ENCODE data around the gene CD52.
A peak's percentile ranks its signal among the peaks of the same experiment; 100 is the strongest.

Gene CD52

GRCh38 chr1:26281091-26281958 is 36.4 kb upstream of the CD52 start:
- Histone ChIP-seq H3K14ac (ENCODE audit: low read length) (no peak overlapping the region), H4K12ac (ENCODE audit: low read depth, low read length) (no peak overlapping the region), H4K91ac (ENCODE audit: low read depth, low read length) (no peak overlapping the region), H3K9ac (ENCODE audit: low read length) (peak overlapping the region; percentile 19), H3K9me3 (ENCODE audit: insufficient read depth, low read depth, low read length) (peaks cover 4% of the 10 kb centered on the region), H3K79me1 (ENCODE audit: low read length) (peaks cover 5% of the 10 kb centered on the region), H2BK120ac (ENCODE audit: insufficient read depth, low read length, poor library complexity) (no peak overlapping the region), H3K27me3 (ENCODE audit: insufficient read depth, low read length) (no peaks in the 10 kb centered on the region), H2AK5ac (ENCODE audit: low read length) (no peak overlapping the region), H3K23ac (ENCODE audit: low read length) (no peak overlapping the region), H4K8ac (ENCODE audit: low read depth, low read length) (no peak overlapping the region), H3K79me2 (ENCODE audit: control insufficient read depth, insufficient read depth, low read length, poor library complexity) (peaks cover 4% of the 10 kb centered on the region), H3K18ac (ENCODE audit: low read length) (peak overlapping the region; percentile 15), H3K27ac (ENCODE audit: low read depth, low read length) (no peak overlapping the region), H3K4ac (ENCODE audit: low read depth, low read length) (no peak overlapping the region), H3K36me3 (ENCODE audit: control insufficient read depth in 1 of 2, insufficient read depth in 2 of 2, low read length in 2 of 2) (peaks cover 34 to 35% of the 10 kb centered on the region in 2 experiments), H2BK12ac (ENCODE audit: low read length) (no peak overlapping the region), H2AFZ (ENCODE audit: insufficient read depth, low read length, poor library complexity) (no peak overlapping the region), H2BK5ac (ENCODE audit: low read depth, low read length, poor library complexity) (no peak overlapping the region), H3K4me3 (ENCODE audit: low read depth, low read length) (peak overlapping the region; percentile 14), H3K4me2 (ENCODE audit: low read length) (peak overlapping the region; percentile 10), H3K4me1 (ENCODE audit: control insufficient read depth in 1 of 2, insufficient read depth in 2 of 2, low read length in 2 of 2) (peaks cover 17 to 36% of the 10 kb centered on the region in 2 experiments)
- WGBS (ENCODE audit: extremely low coverage, insufficient coverage, insufficient read length), result no CpG with 5 or more reads among the region's 5 CpGs
- peak in 1 of 2 donors; percentile 51 for DNase-seq

- no peak overlapping the region for H3K23ac ChIP-seq (ENCODE audit: low read length)
- H2AFZ ChIP-seq (ENCODE audit: insufficient read depth, low read length, poor library complexity), result no peak overlapping the region
- H3K4me3 ChIP-seq (ENCODE audit: low read depth, low read length), result peak overlapping the region; percentile 14
- no peak overlapping the region for H3K27ac ChIP-seq (ENCODE audit: low read depth, low read length)
- H4K12ac ChIP-seq (ENCODE audit: low read depth, low read length), result no peak overlapping the region
- peaks cover 4% of the 10 kb centered on the region for H3K9me3 ChIP-seq (ENCODE audit: insufficient read depth, low read depth, low read length)
- peak overlapping the region; percentile 10 for H3K4me2 ChIP-seq (ENCODE audit: low read length)
- no peak overlapping the region for H2AK5ac ChIP-seq (ENCODE audit: low read length)
- no peak overlapping the region for H3K18ac ChIP-seq (ENCODE audit: low read length)
- H3K4ac ChIP-seq (ENCODE audit: low read depth, low read length), result no peak overlapping the region
- H2BK12ac ChIP-seq (ENCODE audit: low read length), result no peak overlapping the region
- WGBS (ENCODE audit: extremely low coverage, insufficient coverage, insufficient read length), result no CpG with 5 or more reads among the region's 15 CpGs
- H3K79me1 ChIP-seq (ENCODE audit: low read length), result peaks cover 5% of the 10 kb centered on the region
- no peak overlapping the region for H3K14ac ChIP-seq (ENCODE audit: low read length)
- no peak overlapping the region for H3K9ac ChIP-seq (ENCODE audit: low read length)
- H4K8ac ChIP-seq (ENCODE audit: low read depth, low read length), result no peak overlapping the region
- H3K36me3 ChIP-seq (ENCODE audit: control insufficient read depth in 1 of 2, insufficient read depth in 2 of 2, low read length in 2 of 2), result peaks cover 29 to 31% of the 10 kb centered on the region in 2 experiments
- no peak overlapping the region for H2BK5ac ChIP-seq (ENCODE audit: low read depth, low read length, poor library complexity)
- H3K4me1 ChIP-seq (ENCODE audit: control insufficient read depth in 1 of 2, insufficient read depth in 2 of 2, low read length in 2 of 2), result peaks cover 17 to 33% of the 10 kb centered on the region in 2 experiments
- DNase-seq, result no peak
- H2BK120ac ChIP-seq (ENCODE audit: insufficient read depth, low read length, poor library complexity), result no peak overlapping the region
- H4K91ac ChIP-seq (ENCODE audit: low read depth, low read length), result no peak overlapping the region
- no peaks in the 10 kb centered on the region for H3K27me3 ChIP-seq (ENCODE audit: insufficient read depth, low read length)
- peaks cover 4% of the 10 kb centered on the region for H3K79me2 ChIP-seq (ENCODE audit: control insufficient read depth, insufficient read depth, low read length, poor library complexity)
Observed at GRCh38 chr1:26281971-26282370, 35.8 kb upstream of the CD52 start.

- H4K12ac ChIP-seq (ENCODE audit: low read depth, low read length), result no peak overlapping the region
- peaks cover 17 to 31% of the 10 kb centered on the region in 2 experiments for H3K4me1 ChIP-seq (ENCODE audit: control insufficient read depth in 1 of 2, insufficient read depth in 2 of 2, low read length in 2 of 2)
- no CpG with 5 or more reads among the region's 22 CpGs for WGBS (ENCODE audit: extremely low coverage, insufficient coverage, insufficient read length)
Observed at GRCh38 chr1:26282401-26282918, 35.3 kb upstream of the CD52 start.

GRCh38 chr1:26283279-26283853 is 34.4 kb upstream of the CD52 start:
- no CpG with 5 or more reads among the region's 4 CpGs for WGBS (ENCODE audit: extremely low coverage, insufficient coverage, insufficient read length)
- Histone ChIP-seq H3K79me1 (ENCODE audit: low read length) (peaks cover 5% of the 10 kb centered on the region), H2AK5ac (ENCODE audit: low read length) (no peak overlapping the region), H3K4me3 (ENCODE audit: low read depth, low read length) (no peak overlapping the region), H3K4me2 (ENCODE audit: low read length) (no peak overlapping the region), H3K4me1 (ENCODE audit: control insufficient read depth in 1 of 2, insufficient read depth in 2 of 2, low read length in 2 of 2) (peaks cover 17 to 31% of the 10 kb centered on the region in 2 experiments), H3K14ac (ENCODE audit: low read length) (no peak overlapping the region), H3K23ac (ENCODE audit: low read length) (no peak overlapping the region), H3K79me2 (ENCODE audit: control insufficient read depth, insufficient read depth, low read length, poor library complexity) (peaks cover 4% of the 10 kb centered on the region), H2BK120ac (ENCODE audit: insufficient read depth, low read length, poor library complexity) (no peak overlapping the region), H3K9ac (ENCODE audit: low read length) (no peak overlapping the region), H3K9me3 (ENCODE audit: insufficient read depth, low read depth, low read length) (peaks cover 4% of the 10 kb centered on the region), H2AFZ (ENCODE audit: insufficient read depth, low read length, poor library complexity) (no peak overlapping the region), H3K27ac (ENCODE audit: low read depth, low read length) (no peak overlapping the region), H3K4ac (ENCODE audit: low read depth, low read length) (no peak overlapping the region), H3K18ac (ENCODE audit: low read length) (no peak overlapping the region), H2BK5ac (ENCODE audit: low read depth, low read length, poor library complexity) (no peak overlapping the region), H4K91ac (ENCODE audit: low read depth, low read length) (no peak overlapping the region), H4K12ac (ENCODE audit: low read depth, low read length) (no peak overlapping the region), H2BK12ac (ENCODE audit: low read length) (no peak overlapping the region), H3K27me3 (ENCODE audit: insufficient read depth, low read length) (no peaks in the 10 kb centered on the region), H4K8ac (ENCODE audit: low read depth, low read length) (no peak overlapping the region), H3K36me3 (ENCODE audit: control insufficient read depth in 1 of 2, insufficient read depth in 2 of 2, low read length in 2 of 2) (peaks cover 16 to 24% of the 10 kb centered on the region in 2 experiments)
- no peak for DNase-seq

More at GRCh38 chr1:26282401-26282918, 35.3 kb upstream of the CD52 start:
- H3K79me1 ChIP-seq (ENCODE audit: low read length), result peaks cover 5% of the 10 kb centered on the region
- H3K18ac ChIP-seq (ENCODE audit: low read length), result no peak overlapping the region
- no peak overlapping the region for H3K4me3 ChIP-seq (ENCODE audit: low read depth, low read length)
- peaks cover 4% of the 10 kb centered on the region for H3K79me2 ChIP-seq (ENCODE audit: control insufficient read depth, insufficient read depth, low read length, poor library complexity)
- H2AFZ ChIP-seq (ENCODE audit: insufficient read depth, low read length, poor library complexity), result no peak overlapping the region
- no peak overlapping the region for H3K4me2 ChIP-seq (ENCODE audit: low read length)
- H4K8ac ChIP-seq (ENCODE audit: low read depth, low read length), result no peak overlapping the region
- H3K4ac ChIP-seq (ENCODE audit: low read depth, low read length), result no peak overlapping the region
- H2BK120ac ChIP-seq (ENCODE audit: insufficient read depth, low read length, poor library complexity), result no peak overlapping the region
- no peak overlapping the region for H2AK5ac ChIP-seq (ENCODE audit: low read length)
- H2BK12ac ChIP-seq (ENCODE audit: low read length), result no peak overlapping the region
- H3K36me3 ChIP-seq (ENCODE audit: control insufficient read depth in 1 of 2, insufficient read depth in 2 of 2, low read length in 2 of 2), result peaks cover 25 to 27% of the 10 kb centered on the region in 2 experiments
- no peak overlapping the region for H4K91ac ChIP-seq (ENCODE audit: low read depth, low read length)
- H3K9me3 ChIP-seq (ENCODE audit: insufficient read depth, low read depth, low read length), result peaks cover 4% of the 10 kb centered on the region
- no peak for DNase-seq
- H3K9ac ChIP-seq (ENCODE audit: low read length), result no peak overlapping the region
- no peak overlapping the region for H2BK5ac ChIP-seq (ENCODE audit: low read depth, low read length, poor library complexity)
- H3K27me3 ChIP-seq (ENCODE audit: insufficient read depth, low read length), result no peaks in the 10 kb centered on the region
- no peak overlapping the region for H3K23ac ChIP-seq (ENCODE audit: low read length)
- H3K27ac ChIP-seq (ENCODE audit: low read depth, low read length), result no peak overlapping the region
- no peak overlapping the region for H3K14ac ChIP-seq (ENCODE audit: low read length)
